Stimulated activated CD4-positive, alpha-beta T cell treated with anti-CD3 and anti-CD28 coated beads, Interleukin-4, amount 100 ng/mL, for 48 hours (primary cell): Measurements from ENCODE around the gene PANK2.
"Not testable (repeated sequence)": the region's sequence is repeated elsewhere in the genome, so short reads cannot be mapped to it uniquely, and the experiment has no call there.

Experiments
- DNase-seq, 2 donors: peaks; one replicate each; pipeline ENCODE4 v3.0.0-alpha.2; 2020; ENCODE audit warnings: low read depth in 2 of 2

The PANK2 gene

DNA sequence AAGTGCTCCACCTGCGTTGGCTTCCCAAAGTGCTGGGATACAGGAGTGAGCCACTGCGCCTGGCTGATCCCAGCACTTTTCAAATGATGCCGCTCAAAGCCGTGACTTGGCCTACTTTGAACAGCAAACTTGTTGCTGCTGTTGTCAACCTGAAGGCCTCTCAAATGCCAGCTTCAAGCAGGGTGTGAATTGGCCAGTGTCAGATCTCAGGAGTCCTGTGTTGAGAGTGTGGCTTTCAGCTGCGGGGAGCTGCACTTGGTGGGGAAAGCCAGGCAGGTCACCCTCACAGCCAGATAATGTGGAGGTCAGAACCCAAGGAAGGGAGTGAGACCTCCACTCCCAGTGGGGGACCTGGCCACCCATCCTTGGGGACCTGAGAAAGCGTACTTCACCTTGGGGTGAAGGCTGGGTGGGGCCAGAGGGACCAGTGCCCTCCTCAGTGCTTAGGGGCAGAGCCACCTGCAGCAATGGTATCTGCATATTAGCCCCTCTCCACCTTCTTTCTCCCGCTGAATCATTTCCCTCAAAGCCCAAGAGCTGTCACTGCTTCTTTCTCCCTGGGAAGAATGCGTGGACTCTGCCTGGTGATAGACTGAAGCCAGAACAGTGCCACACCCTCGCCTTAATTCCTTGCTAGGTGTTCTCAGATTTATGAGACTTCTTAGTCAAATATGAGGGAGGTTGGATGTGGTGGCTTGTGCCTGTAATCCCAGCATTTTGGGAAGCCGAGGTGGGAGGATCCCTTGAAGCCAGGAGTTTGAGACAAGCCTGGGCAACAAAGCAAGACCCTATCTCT is 19.1 kb upstream of the PANK2 start:
- no peak for DNase-seq

DNA sequence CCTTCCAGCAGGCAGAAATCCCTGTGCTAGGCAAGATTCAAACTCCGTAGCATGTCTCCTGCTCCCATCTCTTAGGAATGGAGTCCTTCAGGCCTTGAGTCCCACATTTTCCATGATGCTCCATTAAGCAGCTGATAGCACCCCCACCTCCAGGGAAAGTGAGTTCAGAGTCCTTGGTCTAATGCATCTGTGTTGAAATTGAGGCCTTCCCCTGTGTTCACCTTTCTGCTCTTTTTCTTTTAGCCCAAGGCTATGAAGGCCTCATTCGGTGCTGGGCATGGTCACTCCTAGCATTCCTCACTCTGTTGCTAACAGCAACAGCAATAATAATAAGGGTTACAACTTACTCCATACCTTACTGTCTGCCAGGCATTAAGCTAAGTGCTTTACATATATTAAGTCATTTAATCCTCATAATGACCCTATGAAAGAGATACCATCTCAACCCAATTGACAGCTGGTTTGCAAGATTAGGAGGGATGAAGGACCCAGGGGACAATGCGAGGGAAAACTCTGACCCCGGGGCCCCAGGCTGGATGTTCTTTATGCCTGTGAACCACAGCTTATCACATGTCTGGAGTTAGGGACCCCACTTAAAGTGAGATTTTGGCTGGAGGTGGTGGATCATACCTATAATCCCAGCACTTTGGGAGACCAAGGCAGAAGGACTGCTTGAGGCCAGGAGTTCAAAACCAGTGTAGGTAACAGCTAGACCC is 17.5 kb upstream of the PANK2 start:
- DNase-seq = no peak

DNA sequence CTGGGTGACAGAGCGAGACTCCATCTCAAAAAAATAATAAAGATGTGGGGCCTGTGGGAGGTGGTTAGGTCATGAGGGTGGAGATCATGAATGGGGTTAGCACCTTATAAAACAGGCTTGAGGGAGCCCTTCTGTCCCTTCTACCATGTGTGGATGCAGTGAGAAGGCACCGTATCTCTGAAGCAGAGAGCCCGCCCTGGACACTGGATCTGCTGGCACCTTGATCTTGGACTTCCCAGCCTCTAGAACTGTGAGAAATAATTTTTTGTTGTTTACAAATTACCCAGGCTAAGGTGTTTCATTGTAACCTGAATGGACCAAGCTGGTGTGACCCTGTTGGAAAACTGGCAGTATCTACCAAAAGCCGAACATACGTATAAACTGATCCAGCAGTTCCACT is 15.7 kb upstream of the PANK2 start:
- no peak for DNase-seq

DNA sequence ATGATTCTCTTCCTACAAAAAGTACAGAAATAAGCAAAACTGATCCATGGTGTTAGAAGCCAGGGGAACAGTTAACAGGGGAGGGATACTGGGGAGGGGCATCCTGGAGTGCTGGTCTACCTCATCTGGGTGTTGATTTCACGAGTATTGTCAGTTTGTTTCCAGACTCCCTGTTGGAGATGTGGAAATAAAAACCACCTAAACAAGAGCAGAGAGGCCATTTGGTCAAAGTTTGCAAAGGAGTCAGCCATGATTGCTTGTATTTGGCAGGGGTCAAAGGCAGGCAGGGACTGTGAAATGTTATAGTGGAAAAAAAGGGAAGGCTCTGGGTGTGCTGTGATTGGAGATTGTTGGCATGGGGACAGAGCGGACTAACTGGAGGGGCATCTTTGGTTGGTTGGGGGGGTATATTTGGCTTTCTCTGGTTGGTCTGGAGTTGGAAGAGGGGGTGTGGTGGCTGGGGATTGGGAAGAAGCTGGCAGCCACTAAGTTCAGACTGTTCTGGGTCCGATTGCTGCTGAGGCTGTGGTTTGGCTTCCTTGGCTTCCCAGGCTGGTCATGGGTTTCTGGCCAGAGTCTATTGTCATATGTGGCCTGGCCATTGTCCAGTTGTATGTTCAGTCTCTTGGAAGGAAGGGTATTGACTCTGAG is 14.9 kb upstream of the PANK2 start:
- no peak for DNase-seq

DNA sequence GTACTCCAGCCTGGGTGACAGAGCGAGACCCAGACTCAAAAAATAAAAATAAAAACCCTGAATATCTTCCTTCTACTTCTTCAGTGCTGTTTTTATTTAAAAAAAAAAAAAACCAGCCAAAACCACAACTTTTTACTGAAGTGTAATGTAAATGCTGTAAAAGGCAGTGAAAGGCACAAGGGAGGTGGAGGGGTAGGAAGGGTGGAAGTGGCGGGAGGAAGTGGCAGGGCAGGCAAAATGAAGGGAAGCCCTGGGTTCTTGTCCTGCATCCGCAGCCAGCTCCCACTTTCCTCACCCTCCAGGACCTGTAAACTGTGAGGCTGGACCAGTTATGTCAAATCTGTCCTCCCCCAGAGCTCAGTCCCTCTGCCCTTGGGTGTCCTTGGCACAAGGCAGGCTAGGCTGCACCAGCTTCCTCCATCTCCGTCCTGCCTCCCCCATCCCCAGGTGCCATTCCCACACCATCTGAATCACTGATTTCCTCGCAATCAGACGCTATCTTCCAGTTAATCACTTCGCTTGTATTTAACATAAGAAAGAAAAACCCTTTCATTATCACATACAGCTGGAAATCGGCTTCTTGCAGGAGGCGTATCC is 13.7 kb upstream of the PANK2 start:
- no peak for DNase-seq

DNA sequence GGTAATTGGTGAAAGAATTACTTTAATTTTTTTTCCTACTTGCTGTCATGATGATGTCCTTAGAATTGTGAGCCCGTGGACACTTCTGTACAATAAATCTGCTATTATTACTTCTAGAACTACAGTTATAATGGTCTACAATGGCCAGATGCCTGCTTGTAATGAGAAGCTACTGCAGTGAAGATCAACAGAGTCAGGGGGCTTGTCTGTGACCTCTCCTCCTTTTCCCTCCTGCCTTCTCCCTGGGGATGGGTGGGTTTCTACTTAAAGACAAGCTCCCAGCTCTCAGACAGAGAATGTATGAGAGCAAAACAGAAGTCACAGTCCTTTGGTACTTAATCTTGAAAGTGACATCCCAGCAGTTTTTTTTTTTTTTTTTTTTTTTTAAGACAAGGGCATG is 13.2 kb upstream of the PANK2 start:
- no peak for DNase-seq

DNA sequence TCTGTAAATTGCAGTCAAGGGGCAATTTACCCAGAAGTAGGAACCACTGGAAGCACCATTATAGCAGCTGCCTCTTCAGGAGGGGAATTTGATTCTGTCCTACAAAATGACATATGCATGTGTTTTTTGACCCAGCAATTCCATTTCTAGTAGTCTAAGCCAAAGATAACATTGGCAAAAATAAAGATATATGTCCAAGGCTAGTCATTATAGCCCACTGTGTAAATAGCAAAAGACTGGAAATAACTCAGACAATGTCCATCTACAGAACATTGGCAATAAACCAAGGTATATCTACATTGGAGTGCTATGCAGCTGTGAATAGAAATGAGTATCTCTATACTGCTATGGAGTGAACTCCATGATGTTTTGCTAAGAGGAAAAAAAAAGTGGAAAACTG is 12.5 kb upstream of the PANK2 start:
- no peak for DNase-seq

DNA sequence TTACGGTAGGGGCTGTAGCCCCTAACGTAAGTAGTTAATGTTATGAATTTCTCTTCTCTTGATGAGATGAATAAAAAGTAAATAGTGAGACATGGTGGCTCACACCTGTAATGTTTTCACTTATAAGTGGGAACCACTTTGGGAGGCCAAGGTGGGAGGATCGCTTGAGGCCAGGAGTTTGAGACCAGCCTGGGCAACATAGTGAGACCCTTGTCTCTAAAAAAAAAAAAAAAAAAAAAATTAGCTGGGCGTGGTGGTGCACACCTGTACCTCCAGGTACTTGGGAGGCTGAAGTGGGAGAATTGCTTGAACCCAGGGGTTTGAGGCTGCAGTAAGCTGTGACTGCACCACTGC is 10.3 kb upstream of the PANK2 start:
- not testable (repeated sequence) for DNase-seq

DNA sequence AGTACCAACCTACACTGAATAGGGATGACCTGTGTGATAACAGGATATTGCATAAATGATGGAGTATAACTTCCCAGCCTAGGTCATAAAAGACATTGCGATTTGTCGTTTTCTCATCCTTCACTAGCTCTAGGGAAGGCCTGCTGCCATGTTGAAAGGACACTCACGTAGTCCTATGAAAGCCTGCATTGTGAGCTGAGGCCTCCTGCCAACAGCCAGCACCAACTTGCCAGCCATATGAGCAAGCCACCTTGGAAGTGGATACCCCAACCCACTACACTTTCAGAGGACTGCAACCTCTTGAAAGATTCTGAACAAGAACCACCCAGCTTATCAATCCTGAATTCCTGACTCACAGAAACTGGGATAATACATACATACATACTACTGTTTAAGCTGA is 3.5 kb upstream of the PANK2 start:
- no peak for DNase-seq

DNA sequence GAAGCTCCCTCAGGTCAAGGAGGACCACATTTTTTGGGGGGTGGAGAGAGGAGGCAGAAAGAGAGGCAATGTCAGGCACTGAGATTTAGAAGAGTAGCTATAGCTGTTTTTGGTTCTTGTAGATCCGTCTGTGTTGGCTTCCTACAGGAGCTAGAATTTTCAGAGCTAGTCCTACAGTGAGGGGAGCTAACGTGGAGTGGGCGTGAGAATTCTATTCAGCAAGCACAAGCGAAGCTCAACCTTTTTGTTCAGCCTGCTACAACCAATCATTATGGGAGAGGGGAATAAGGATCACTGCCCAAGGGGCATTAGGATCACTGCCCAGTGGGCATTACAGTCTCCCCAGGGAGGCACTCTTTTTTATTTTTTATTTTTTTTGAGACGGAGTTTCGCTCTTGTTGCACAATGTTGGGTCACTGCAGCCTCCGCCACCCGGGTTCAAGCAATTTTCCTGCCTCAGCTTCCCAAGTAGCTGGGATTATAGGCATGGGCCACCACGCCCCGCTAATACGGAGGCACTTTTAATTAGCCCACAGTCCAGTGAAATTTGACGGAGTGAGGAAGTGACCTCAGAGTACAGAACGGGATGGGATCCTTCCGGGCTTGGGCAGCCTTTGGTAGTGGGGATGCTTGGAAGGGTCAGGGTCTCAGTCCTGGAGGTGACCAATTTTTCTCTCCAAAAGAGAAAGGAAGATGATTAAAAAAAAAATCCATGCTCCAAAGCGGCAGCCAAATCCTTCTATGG is 1.1 kb upstream of the PANK2 start:
- no peak for DNase-seq

DNA sequence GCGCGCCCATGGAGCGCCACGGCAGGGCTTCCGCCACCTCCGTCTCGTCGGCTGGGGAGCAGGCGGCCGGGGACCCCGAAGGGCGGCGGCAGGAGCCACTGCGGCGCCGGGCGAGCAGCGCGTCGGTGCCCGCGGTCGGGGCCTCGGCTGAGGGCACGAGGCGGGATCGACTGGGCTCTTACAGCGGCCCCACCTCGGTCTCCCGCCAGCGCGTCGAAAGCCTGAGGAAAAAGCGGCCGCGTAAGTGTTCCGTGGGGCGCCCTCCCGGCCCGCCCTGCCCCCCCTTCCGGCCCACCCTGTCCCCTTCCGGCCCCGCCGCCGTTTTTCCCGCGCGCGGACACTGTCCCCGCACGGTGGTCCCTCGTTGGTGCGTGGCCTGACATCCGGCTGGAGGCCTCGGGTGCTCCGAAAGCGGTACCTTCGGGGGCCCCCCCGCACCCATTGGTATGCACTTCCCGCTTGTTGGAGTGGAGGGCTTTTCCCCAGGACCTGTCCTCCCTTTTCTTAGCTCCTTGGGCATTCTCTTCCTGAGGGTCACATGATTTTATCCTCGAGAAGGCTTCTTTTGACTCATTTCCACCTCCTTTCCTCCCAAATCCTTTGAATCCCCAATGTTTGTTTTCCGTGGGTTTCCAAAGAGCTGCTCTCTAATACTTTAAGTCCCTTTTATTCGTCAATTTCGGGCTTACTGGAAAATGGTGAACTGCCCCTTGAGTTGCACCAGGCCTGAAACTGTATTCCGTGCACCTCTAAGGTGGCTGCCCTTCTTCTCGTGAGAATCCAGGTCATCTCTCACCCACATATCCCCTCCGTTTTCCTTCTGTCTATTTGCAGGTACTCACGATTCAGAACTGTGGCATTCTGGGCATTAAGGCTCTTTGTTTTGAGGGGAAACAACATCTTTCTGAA is 556 bp downstream of the PANK2 start:
- peak; percentile 32 to 34 for DNase-seq

DNA sequence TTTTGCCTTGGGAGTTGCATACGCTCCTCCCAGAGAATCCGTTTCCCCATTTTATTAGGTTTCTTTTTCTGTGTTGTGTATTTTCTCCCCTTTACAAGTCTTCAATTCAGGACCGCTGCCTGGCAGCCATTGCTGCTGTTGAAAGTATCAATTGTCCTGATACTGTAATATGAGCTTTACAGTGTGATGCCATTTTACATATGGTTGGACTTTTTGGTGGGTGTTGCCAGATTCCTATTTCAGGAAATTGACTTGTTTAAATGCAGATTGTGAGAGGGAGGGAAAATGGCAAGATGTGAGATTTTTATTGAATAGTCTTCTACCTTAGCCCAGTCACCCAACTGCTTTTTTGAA is 1.2 kb downstream of the PANK2 start:
- no peak for DNase-seq

DNA sequence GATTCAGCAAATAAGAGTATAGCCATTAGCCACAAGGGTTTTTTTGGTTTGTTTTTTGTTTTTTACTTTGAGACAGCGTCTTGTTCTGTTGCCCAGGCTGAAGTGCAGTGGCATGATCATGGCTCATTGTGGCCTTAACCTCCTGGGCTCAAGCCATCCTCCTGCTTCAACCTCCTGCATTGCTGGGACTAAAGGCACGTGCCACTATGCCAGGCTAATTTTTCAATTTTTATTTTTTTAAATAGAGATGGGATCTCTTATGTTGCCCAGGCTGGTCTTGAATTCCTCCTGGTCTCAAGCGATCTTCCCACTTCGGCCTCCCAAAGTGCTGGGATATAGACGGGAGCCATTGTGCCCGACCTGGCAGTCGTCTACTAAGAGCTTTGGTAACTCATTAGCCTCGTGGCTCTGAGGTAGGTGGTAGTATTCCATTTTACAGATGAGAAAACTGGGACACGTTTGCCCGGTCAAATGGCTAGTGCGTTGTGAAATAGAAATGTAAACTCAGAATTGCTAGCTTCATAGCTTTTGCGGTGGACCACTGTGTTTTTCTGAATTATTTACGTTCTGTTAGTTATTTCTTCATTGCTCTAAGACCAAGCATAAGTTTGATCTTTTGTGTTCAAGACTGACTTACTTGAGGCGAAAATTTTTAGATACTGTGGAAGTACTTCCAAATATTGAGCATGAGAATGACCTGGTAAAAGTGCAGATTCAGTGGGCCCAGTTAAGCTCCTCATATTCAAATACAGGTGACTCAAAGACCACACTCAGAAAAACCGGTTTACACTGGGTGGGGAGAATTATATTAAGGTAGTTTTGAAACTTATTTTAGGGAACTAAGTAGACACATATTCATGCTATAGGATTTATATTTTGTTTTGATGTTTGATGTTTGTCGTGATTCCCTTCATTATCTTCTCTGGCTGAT is 2.1 kb downstream of the PANK2 start:
- DNase-seq = no peak

DNA sequence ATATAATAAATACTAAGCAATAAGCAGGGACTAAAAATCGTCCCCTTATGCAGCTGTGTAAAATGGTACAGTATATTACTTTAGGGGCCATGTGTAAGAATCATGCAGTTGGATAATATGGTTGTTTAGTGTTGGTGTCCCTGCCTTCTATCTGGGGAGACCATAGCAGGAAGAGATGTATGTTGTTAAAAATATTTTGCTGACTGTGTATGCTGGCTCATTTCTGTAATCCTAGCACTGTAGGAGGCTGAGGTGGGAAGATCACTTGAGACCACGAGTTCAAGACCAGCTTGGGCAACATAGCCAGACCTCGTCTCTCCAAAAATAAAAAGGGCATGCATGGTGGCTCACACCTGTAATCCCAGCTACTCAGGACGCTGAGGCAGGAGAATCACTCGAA is 5.6 kb downstream of the PANK2 start:
- no peak for DNase-seq

DNA sequence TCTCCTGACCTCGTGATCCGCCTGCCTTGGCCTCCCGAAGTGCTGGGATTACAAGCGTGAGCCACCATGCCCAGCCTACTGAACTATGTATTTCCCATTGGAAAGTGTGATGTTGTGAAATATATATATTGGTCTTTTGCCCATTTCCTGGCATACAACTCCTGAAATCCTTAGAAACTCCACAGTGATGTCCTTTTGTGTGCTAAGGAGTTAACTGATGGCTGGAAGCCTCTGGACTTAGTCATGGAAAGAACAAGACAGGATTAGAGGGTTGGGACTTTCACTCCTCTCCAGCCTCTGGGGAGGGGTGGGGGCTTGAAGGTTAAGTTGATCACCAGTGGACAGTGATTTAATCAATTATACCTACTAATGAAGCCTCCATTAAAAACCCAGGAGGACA is 7.1 kb downstream of the PANK2 start:
- no peak for DNase-seq

DNA sequence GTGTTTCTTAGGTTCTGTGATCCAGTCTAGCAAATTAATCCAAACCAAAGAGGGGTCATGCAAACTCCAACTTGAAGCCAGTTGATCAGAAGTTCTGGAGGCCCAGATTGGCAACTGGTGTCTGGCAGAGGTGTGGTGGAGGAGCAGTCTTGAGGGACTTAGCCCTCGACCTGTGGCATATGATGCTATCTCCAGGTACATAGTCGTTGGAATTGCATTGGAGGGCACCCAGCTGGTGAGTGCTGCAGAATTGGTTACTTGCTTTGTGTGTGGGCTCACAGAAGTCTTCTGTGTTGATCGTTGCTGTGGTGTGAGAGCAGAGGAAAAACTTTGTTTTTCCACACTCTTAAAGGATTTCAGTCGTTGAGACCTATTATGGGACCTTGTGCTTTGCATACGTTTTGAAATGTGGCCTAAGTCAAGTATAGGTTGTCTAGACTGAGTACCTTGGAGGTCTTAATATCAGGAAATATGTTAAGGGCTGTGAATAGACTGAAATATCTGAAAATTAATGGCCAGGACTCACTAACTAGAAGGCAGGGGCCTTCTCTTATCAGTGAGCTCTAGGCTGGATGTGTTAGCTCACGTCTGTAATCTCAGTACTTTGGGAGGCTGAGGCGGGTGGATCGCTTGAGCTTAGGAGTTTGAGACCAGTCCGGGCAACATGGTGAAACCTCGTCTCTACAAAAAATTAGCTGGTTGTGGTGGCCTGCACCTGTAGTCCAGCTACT is 7.8 kb downstream of the PANK2 start:
- DNase-seq = no peak

DNA sequence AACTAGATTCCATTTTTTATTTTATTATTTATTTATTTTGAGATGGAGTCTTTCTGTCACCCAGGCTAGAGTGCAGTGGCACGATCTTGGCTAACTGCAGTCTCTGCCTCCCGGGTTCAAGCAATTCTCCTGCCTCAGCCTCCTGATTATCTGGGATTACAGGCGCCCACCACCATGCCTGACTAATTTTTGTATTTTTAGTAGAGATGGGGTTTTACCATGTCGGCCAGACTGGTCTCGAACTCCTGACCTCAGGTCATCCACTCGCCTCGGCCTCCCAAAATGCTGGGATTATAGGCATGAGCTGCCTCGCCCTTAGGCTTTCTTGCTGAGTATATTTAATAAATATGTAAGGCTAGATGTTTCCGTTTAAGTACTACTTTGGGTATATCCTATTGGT is 9.0 kb downstream of the PANK2 start:
- DNase-seq = not testable (repeated sequence)

DNA sequence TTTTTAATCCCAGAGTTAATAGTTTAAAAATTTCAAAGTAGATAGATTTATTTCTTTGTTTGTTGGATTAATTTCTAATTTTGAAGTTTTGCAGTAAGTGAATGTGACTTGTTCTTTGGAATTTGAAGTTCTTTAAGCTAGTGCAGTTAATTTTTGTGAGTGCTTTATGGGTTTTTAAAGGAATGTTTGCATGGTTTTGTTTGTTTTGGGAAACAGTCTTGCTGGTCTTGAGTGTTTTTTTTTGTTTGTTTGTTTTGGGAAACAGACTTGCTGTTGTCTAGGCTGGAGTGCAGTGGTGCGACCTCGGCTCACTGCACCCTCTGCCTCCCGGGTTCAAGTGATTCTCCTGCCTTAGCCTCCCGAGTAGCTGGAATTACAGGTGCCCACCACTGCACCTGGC is 9.5 kb downstream of the PANK2 start:
- no peak for DNase-seq

DNA sequence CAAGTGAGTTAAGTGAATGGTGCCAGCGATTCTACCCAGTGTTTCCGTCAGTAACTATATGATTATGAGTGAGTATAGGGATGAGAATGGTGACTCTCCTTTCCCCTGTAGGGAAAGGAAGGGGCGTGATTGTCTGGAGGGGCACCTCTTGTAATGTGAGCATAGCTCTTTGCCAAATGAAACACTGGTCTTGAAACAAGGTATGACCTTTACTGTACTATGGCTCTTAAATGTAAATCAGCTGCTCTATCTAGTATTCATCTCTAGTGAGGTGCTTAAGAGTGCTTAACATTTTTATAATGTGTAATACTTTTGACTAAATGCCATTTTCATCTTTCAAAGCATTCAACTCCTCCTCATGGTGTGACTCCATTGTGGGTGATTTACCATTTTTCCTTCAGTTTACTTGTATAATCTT is 11.0 kb downstream of the PANK2 start:
- no peak for DNase-seq
